Activated T-helper 2 cell treated with anti-CD3 and anti-CD28 coated beads, Interferon-gamma antibody, Interleukin-2, Interleukin-4, amounts not matched to agents 10 μg/mL and 5 μg/mL and 100 μg/mL, durations not matched to agents 14 hours and 24 hours and 36 hours (primary cell): ENCODE measurements around the gene COLGALT1. TPM values are rescaled to one million over a fixed set of nuclear protein-coding genes. Genes with fewer than 3 reads are reported as not detected.
"Not testable (repeated sequence)": the region's sequence is repeated elsewhere in the genome, so short reads cannot be mapped to it uniquely, and the experiment has no call there.

Experiments
- DNase-seq: peaks from one replicate; pipeline ENCODE4 v3.0.0; 2021; ENCODE audit warnings: low spot score
- H3K27ac Mint-ChIP-seq: one replicate; pipeline ENCODE4 v1.8.0; 2021; ENCODE audit warnings: mixed read lengths
- H3K27me3 Mint-ChIP-seq: one replicate; pipeline ENCODE4 v1.8.0; 2021; ENCODE audit warnings: low read depth, mixed read lengths
- H3K36me3 Mint-ChIP-seq: one replicate; pipeline ENCODE4 v1.8.0; 2021; ENCODE audit warnings: low read depth, mixed read lengths
- H3K4me1 Mint-ChIP-seq: one replicate; pipeline ENCODE4 v1.8.0; 2021; ENCODE audit warnings: low read depth, mixed read lengths
- H3K4me3 Mint-ChIP-seq: one replicate; pipeline ENCODE4 v1.8.0; 2021; ENCODE audit warnings: low read depth, mild to moderate bottlenecking, moderate library complexity, mixed read lengths
- H3K9me3 Mint-ChIP-seq: one replicate; pipeline ENCODE4 v1.8.0; 2021; ENCODE audit warnings: mixed read lengths
- intact Hi-C: fragments of 100-400 bp; cut with micrococcal nuclease; formaldehyde crosslinking; loops from one replicate; pipeline ENCODE4 v1.15.1; 2023
- total RNA-seq: library from RNA; stranded (reverse); gene quantifications from 2 replicates; pipeline ENCODE4 v1.2.3, GENCODE V29; 2022

The COLGALT1 gene
- total RNA-seq, 1 donor from 2014 or later = 77.0 TPM

GRCh38 chr19:17598063-17598462 lies 42.6 kb downstream of the COLGALT1 start:
- intact Hi-C loops, H3K27ac Mint-ChIP-seq, H3K36me3 Mint-ChIP-seq, H3K9me3 Mint-ChIP-seq, DNase-seq, H3K4me3 Mint-ChIP-seq, H3K4me1 Mint-ChIP-seq: not testable (repeated sequence)
- peaks cover 17% of the 10 kb centered on the region for H3K27me3 Mint-ChIP-seq

GRCh38 chr19:17598953-17599352 lies 43.5 kb downstream of the COLGALT1 start:
- intact Hi-C loops = no loop called here
- H3K27me3 Mint-ChIP-seq = peaks cover 23% of the 10 kb centered on the region
- no peak for DNase-seq
- no peak overlapping the region for H3K4me3 Mint-ChIP-seq
- H3K4me1 Mint-ChIP-seq = no peaks in the 10 kb centered on the region
- H3K9me3 Mint-ChIP-seq = no peaks in the 10 kb centered on the region
- H3K27ac Mint-ChIP-seq = no peak overlapping the region
- H3K36me3 Mint-ChIP-seq = no peaks in the 10 kb centered on the region

GRCh38 chr19:17599780-17600179 lies 44.3 kb downstream of the COLGALT1 start:
- intact Hi-C loops = no loop called here

GRCh38 chr19:17601683-17602082 lies 46.2 kb downstream of the COLGALT1 start:
- Mint-ChIP-seq H3K4me1 (peaks cover 2% of the 10 kb centered on the region), H3K27ac (no peak overlapping the region), H3K4me3 (no peak overlapping the region), H3K27me3 (peaks cover 32% of the 10 kb centered on the region), H3K36me3 (no peaks in the 10 kb centered on the region), H3K9me3 (no peaks in the 10 kb centered on the region)
- intact Hi-C loops = no loop called here
- no peak for DNase-seq

More at GRCh38 chr19:17599780-17600179, 44.3 kb downstream of the COLGALT1 start:
- H3K4me1 Mint-ChIP-seq = no peaks in the 10 kb centered on the region
- peaks cover 31% of the 10 kb centered on the region for H3K27me3 Mint-ChIP-seq
- no peak for DNase-seq
- H3K9me3 Mint-ChIP-seq = no peaks in the 10 kb centered on the region
- no peaks in the 10 kb centered on the region for H3K36me3 Mint-ChIP-seq
- H3K4me3 Mint-ChIP-seq = no peak overlapping the region
- no peak overlapping the region for H3K27ac Mint-ChIP-seq

GRCh38 chr19:17602217-17602616 lies 46.8 kb downstream of the COLGALT1 start:
- Mint-ChIP-seq H3K27me3 (peaks cover 34% of the 10 kb centered on the region), H3K4me3 (no peak overlapping the region)
- intact Hi-C loops = no loop called here

GRCh38 chr19:17602872-17603510 lies 47.5 kb downstream of the COLGALT1 start:
- intact Hi-C loops = no loop called here
- peaks cover 34% of the 10 kb centered on the region for H3K27me3 Mint-ChIP-seq
- no peak overlapping the region for H3K4me3 Mint-ChIP-seq
- no peaks in the 10 kb centered on the region for H3K9me3 Mint-ChIP-seq
- no peak for DNase-seq
- no peaks in the 10 kb centered on the region for H3K36me3 Mint-ChIP-seq
- no peak overlapping the region for H3K27ac Mint-ChIP-seq
- H3K4me1 Mint-ChIP-seq = peaks cover 6% of the 10 kb centered on the region

More at GRCh38 chr19:17602217-17602616, 46.8 kb downstream of the COLGALT1 start:
- Mint-ChIP-seq H3K27ac (no peak overlapping the region), H3K9me3 (no peaks in the 10 kb centered on the region), H3K36me3 (no peaks in the 10 kb centered on the region), H3K4me1 (peaks cover 6% of the 10 kb centered on the region)
- DNase-seq = no peak

- no peak overlapping the region for H3K27ac Mint-ChIP-seq
- H3K9me3 Mint-ChIP-seq = no peaks in the 10 kb centered on the region
- intact Hi-C loops = no loop called here
- H3K4me1 Mint-ChIP-seq = peaks cover 6% of the 10 kb centered on the region
- H3K27me3 Mint-ChIP-seq = peaks cover 34% of the 10 kb centered on the region
- H3K4me3 Mint-ChIP-seq = no peak overlapping the region
- no peak for DNase-seq
- H3K36me3 Mint-ChIP-seq = no peaks in the 10 kb centered on the region
These were observed 49.0 kb downstream of the COLGALT1 start for GRCh38 chr19:17604372-17605025.

- no peak overlapping the region for H3K4me3 Mint-ChIP-seq
- H3K27ac Mint-ChIP-seq = no peak overlapping the region
- H3K4me1 Mint-ChIP-seq = peaks cover 6% of the 10 kb centered on the region
- intact Hi-C loops = no loop called here
- no peaks in the 10 kb centered on the region for H3K9me3 Mint-ChIP-seq
- peaks cover 34% of the 10 kb centered on the region for H3K27me3 Mint-ChIP-seq
- H3K36me3 Mint-ChIP-seq = no peaks in the 10 kb centered on the region
- DNase-seq = no peak
These were observed 49.7 kb downstream of the COLGALT1 start for GRCh38 chr19:17605117-17605516.

- Mint-ChIP-seq H3K4me1 (peaks cover 6% of the 10 kb centered on the region), H3K27me3 (peaks cover 33% of the 10 kb centered on the region), H3K9me3 (no peaks in the 10 kb centered on the region), H3K36me3 (no peaks in the 10 kb centered on the region), H3K4me3 (peak overlapping the region; percentile 73), H3K27ac (peak overlapping the region; percentile 50)
- peak; percentile 74 for DNase-seq
- intact Hi-C loops = no loop called here
These were observed 50.5 kb downstream of the COLGALT1 start for GRCh38 chr19:17605761-17606589.

- peaks cover 6% of the 10 kb centered on the region for H3K4me1 Mint-ChIP-seq
- intact Hi-C loops = no loop called here
- no peaks in the 10 kb centered on the region for H3K9me3 Mint-ChIP-seq
- peaks cover 28% of the 10 kb centered on the region for H3K27me3 Mint-ChIP-seq
- DNase-seq = no peak
- no peaks in the 10 kb centered on the region for H3K36me3 Mint-ChIP-seq
- peak overlapping the region; percentile 50 for H3K27ac Mint-ChIP-seq
- H3K4me3 Mint-ChIP-seq = peak overlapping the region; percentile 73
These were observed 51.2 kb downstream of the COLGALT1 start for GRCh38 chr19:17606590-17607185.

GRCh38 chr19:17607936-17608335 lies 52.5 kb downstream of the COLGALT1 start:
- Mint-ChIP-seq H3K27ac (no peak overlapping the region), H3K4me3 (no peak overlapping the region), H3K27me3 (peaks cover 21% of the 10 kb centered on the region), H3K9me3 (no peaks in the 10 kb centered on the region), H3K4me1 (peaks cover 6% of the 10 kb centered on the region), H3K36me3 (no peaks in the 10 kb centered on the region)
- intact Hi-C loops = no loop called here
- DNase-seq = no peak

GRCh38 chr19:17610384-17610783 lies 54.9 kb downstream of the COLGALT1 start:
- Mint-ChIP-seq H3K36me3 (no peaks in the 10 kb centered on the region), H3K4me1 (peaks cover 6% of the 10 kb centered on the region), H3K27ac (no peak overlapping the region), H3K9me3 (no peaks in the 10 kb centered on the region), H3K27me3 (peaks cover 5% of the 10 kb centered on the region), H3K4me3 (no peak overlapping the region)
- intact Hi-C loops = no loop called here
- no peak for DNase-seq
